ENCODE results near the gene AP2A2.
A peak's percentile ranks its signal among the peaks of the same experiment; 100 is the strongest.

AP2A2 gene

GRCh38 chr11:997907-998306, 72.2 kb downstream of the AP2A2 start:
- CTCF ChIA-PET: no interaction called here
- DNase-seq (ENCODE audit: low spot score): no peak
- POLR2A ChIA-PET (ENCODE audit: low non-redundant PET): no interaction called here
- TF ChIP-seq, protein P1, sequence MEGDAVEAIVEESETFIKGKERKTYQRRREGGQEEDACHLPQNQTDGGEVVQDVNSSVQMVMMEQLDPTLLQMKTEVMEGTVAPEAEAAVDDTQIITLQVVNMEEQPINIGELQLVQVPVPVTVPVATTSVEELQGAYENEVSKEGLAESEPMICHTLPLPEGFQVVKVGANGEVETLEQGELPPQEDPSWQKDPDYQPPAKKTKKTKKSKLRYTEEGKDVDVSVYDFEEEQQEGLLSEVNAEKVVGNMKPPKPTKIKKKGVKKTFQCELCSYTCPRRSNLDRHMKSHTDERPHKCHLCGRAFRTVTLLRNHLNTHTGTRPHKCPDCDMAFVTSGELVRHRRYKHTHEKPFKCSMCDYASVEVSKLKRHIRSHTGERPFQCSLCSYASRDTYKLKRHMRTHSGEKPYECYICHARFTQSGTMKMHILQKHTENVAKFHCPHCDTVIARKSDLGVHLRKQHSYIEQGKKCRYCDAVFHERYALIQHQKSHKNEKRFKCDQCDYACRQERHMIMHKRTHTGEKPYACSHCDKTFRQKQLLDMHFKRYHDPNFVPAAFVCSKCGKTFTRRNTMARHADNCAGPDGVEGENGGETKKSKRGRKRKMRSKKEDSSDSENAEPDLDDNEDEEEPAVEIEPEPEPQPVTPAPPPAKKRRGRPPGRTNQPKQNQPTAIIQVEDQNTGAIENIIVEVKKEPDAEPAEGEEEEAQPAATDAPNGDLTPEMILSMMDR (conservative IDR thresholded peaks at IDR 0.05; ENCODE audit: low read depth): no peak
- H3K27ac ChIP-seq: peak overlapping the region; percentile 32; the same call in 1 of the 2 replicates

DNA sequence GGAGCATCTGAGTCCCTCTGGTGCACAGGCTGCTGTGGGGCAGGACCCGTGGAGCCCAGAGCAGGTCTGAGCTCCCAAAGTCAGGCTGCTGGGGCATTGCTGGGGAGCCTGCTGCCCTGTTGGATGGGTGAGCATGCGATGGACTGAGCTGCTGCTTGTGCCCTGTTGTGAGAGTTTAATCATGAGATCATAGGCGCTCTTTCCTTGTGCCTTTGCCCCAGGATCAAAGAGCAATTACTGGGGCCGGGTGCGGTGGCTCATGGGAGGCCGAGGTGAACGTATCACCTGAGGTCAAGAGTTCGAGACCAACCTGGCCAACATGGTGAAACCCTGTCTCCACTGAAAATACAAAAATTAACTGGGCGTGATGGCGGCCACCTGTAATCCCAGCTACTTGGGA, 73.3 kb downstream of the AP2A2 start:
- H3K27ac ChIP-seq: no peak overlapping the region; the same call in 1 of the 2 replicates
- ChIA-PET POLR2A (ENCODE audit: low non-redundant PET) (interaction anchor here (0.6 kb wide), 1 partner anchor 208 kb away, joined by 3 read pairs; no protein-coding TSS in a partner anchor), CTCF (interaction anchor here (0.6 kb wide), 1 partner anchor 71 kb away, joined by 3 read pairs; no protein-coding TSS in a partner anchor)
- no peak for DNase-seq (ENCODE audit: low spot score)
- TF ChIP-seq, protein P1 (conservative IDR thresholded peaks at IDR 0.05; ENCODE audit: low read depth): no peak

DNA sequence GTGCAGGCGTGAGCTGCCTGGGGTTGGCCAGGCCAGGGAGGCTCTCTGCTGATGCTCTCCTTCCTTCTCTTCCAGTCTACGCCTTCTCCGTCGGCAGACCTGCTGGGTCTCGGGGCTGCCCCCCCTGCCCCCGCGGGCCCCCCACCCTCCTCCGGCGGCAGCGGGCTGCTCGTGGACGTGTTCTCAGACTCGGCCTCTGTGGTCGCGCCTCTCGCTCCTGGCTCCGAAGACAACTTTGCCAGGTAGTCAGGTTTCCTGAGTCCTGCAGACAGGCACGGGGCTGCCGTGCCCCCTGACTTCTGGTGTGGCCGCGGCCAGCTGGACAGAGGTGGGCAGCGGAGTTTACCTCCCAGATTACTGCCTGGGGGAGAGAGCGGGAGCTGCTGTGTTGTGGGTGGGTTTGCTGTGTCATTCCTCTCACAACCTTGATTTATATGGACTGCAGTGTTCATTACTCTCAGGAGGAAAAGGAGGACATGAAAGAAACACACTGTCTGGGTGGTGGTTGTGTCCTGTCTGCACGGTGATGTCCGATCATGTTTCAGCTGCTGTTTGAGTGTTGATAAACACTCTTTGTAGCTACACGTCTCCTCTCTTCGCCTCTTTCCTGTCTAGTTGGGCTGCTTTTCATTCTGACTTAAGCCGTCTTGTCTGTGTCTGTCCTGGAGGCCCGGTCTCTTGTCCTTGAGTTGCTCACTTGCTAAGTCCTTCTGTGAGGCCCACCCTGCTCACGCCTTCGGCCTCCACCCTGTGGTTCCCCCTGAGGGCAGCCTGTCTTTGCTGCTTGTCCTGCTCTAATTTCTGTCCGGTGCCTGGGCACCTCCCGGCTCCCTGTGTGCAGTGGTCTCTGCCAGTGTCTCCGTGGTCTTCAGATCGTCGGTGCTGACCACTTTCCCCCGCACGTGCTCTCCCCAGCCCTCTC, 74.9 kb downstream of the AP2A2 start:
- ChIA-PET POLR2A (ENCODE audit: low non-redundant PET) (no interaction called here), CTCF (no interaction called here)
- no peak for DNase-seq (ENCODE audit: low spot score)
- no peak overlapping the region for H3K27ac ChIP-seq
- TF ChIP-seq, protein P1 (conservative IDR thresholded peaks at IDR 0.05; ENCODE audit: low read depth): no peak

GRCh38 chr11:1001617-1002405, 76.1 kb downstream of the AP2A2 start:
- DNase-seq (ENCODE audit: low spot score): no peak
- ChIA-PET CTCF (interaction anchor here (0.7 kb wide), 1 partner anchor 16 kb away, joined by 3 read pairs; no protein-coding TSS in a partner anchor), POLR2A (ENCODE audit: low non-redundant PET) (no interaction called here)
- TF ChIP-seq, protein P1 (conservative IDR thresholded peaks at IDR 0.05; ENCODE audit: low read depth): no peak
- H3K27ac ChIP-seq: no peak overlapping the region

- TF ChIP-seq, protein P1 (conservative IDR thresholded peaks at IDR 0.05; ENCODE audit: low read depth): no peak
- POLR2A ChIA-PET (ENCODE audit: low non-redundant PET): no interaction called here
- H3K27ac ChIP-seq: no peak overlapping the region
- DNase-seq (ENCODE audit: low spot score): no peak
- CTCF ChIA-PET: interaction anchor here (0.7 to 1.0 kb wide), 2 partner anchors 15 to 44 kb away, joined by 3 read pairs; no protein-coding TSS in a partner anchor
Observed at GRCh38 chr11:1002406-1002984, 76.8 kb downstream of the AP2A2 start.

- no peak for DNase-seq (ENCODE audit: low spot score)
- TF ChIP-seq, protein P1 (conservative IDR thresholded peaks at IDR 0.05; ENCODE audit: low read depth): no peak
- no peak overlapping the region for H3K27ac ChIP-seq
- CTCF ChIA-PET: interaction anchor here (1.0 kb wide), 1 partner anchor 44 kb away, joined by 3 read pairs; no protein-coding TSS in a partner anchor
- POLR2A ChIA-PET (ENCODE audit: low non-redundant PET): no interaction called here
Observed at GRCh38 chr11:1003159-1003558, 77.5 kb downstream of the AP2A2 start.

Measured in RWPE1 (cell line).